HUDEP-2 (cell line): ENCODE data around the gene RGSL1.

Experiments used
- DNase-seq, 76 experiments: peaks; one replicate each; lab custom pipeline; 2025; ENCODE audit not compliant: unreplicated experiment in 76 of 76; lab: John Stamatoyannopoulos, UW

The RGSL1 gene

GRCh38 chr1:182608845-182609610, 159.1 kb downstream of the RGSL1 start:
- DNase-seq: no peak
